OCI-LY3 (cell line): ENCODE measurements around the gene HELZ.

Experiments
- EZH2phosphoT487 ChIP-seq: fragments of 200-600 bp; shearing (Covaris generic); IDR thresholded peaks from 2 replicates; pipeline ENCODE4 v1.6.1; 2018; ENCODE audit warnings: antibody characterized with exemption, mixed run types, low read depth
- TF ChIP-seq, protein P1 (sequence below): fragments of 200-600, 300-600 bp; sonication (generic); IDR thresholded peaks from 2 replicates; pipeline ENCODE4 v1.5.1; 2014; ENCODE audit warnings: antibody characterized with exemption, low read length, low read depth

DNA sequence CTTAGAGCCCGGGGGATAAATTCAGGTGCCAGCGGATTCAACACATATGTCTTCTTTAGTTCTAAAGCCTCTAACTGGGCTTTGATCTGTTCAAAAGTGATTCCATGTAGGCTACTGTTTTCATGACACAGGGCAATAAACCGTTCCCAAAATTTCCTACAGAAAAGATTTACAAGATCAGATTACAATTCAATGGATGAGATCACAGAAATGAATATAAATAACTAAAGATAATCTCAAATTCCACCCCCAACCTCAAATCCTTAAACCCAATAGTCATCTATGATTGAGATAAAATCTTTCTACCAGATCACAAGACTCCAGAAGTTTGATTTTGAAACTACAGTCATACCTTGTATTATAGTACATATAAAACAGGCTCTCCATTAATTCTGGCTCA is 116.3 kb downstream of the HELZ start:
- TF ChIP-seq, protein P1, sequence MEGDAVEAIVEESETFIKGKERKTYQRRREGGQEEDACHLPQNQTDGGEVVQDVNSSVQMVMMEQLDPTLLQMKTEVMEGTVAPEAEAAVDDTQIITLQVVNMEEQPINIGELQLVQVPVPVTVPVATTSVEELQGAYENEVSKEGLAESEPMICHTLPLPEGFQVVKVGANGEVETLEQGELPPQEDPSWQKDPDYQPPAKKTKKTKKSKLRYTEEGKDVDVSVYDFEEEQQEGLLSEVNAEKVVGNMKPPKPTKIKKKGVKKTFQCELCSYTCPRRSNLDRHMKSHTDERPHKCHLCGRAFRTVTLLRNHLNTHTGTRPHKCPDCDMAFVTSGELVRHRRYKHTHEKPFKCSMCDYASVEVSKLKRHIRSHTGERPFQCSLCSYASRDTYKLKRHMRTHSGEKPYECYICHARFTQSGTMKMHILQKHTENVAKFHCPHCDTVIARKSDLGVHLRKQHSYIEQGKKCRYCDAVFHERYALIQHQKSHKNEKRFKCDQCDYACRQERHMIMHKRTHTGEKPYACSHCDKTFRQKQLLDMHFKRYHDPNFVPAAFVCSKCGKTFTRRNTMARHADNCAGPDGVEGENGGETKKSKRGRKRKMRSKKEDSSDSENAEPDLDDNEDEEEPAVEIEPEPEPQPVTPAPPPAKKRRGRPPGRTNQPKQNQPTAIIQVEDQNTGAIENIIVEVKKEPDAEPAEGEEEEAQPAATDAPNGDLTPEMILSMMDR, result no peak
- TF ChIP-seq EZH2phosphoT487, result no peak
